Measurements from ENCODE around the gene XPR1.

XPR1 gene

DNA sequence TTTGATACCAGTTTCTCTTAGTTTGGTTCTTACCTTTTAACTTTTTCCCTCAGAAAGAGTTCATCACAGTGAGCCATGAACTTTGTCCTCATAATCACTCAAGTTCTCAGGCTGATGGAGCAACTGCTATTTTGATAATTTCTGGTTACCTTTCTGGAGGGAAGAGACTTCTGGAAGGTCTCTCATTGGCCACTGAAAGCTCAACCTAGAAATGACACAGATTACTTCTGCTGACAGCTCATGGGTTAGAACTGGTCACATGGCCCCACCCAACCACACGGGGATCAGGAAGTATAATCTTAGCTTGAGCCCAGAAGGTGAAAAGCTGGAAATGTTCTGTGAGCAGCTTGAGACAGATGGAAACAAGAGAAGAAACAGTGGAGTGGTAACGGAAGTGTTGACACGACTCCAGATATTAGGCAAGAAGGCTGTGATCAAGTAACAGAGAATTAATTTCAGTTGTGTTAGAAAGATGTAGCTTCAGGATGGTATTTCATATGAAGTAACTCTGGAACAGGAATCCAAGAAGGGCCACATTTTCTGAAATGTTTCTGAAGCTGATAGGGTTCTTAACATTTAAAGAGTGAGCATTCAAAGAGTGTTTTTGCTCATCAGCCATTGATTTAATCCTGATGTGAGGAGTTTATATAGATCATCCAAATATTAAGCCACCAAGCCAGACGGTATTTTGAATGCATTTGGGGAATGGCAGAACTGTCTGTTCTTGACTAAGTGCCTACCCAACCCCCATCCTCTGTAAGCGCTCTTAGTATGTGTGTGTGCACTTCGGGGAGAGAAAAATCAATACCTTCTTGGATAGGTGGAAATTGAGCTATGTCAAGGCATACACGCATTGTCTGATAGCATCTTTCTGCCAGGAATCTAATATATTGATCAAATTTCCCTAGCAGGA lies 21.9 kb upstream of the XPR1 start:
- no peaks in the 10 kb centered on the region for H3K79me2 ChIP-seq (ENCODE audit: control insufficient read depth, low read length)
- no peaks in the 10 kb centered on the region for H4K20me1 ChIP-seq (ENCODE audit: control insufficient read depth, insufficient read depth, low read depth, low read length)
- H3K4me3 ChIP-seq (ENCODE audit: low read length): no peak overlapping the region
- no peaks in the 10 kb centered on the region for H3K27me3 ChIP-seq (ENCODE audit: control insufficient read depth, low read length)
- H3K27ac ChIP-seq (ENCODE audit: low read depth, low read length): no peak overlapping the region
- no peaks in the 10 kb centered on the region; the same call in 1 of the 2 replicates for H3F3A ChIP-seq (ENCODE audit: control insufficient read depth, insufficient read depth)
- peaks cover 8% of the 10 kb centered on the region for H3K4me1 ChIP-seq (ENCODE audit: control insufficient read depth, low read length)
- H3K9me3 ChIP-seq (ENCODE audit: control insufficient read depth, insufficient read depth, low read length): no peaks in the 10 kb centered on the region
- H3K9me2 ChIP-seq (replicated peaks; ENCODE audit: control insufficient read depth, low read length): no peaks in the 10 kb centered on the region
- no peak for TF ChIP-seq EZH2phosphoT487 (IDR thresholded peaks at IDR 0.05; ENCODE audit: borderline replicate concordance, low read length)
- TF ChIP-seq, protein P1, sequence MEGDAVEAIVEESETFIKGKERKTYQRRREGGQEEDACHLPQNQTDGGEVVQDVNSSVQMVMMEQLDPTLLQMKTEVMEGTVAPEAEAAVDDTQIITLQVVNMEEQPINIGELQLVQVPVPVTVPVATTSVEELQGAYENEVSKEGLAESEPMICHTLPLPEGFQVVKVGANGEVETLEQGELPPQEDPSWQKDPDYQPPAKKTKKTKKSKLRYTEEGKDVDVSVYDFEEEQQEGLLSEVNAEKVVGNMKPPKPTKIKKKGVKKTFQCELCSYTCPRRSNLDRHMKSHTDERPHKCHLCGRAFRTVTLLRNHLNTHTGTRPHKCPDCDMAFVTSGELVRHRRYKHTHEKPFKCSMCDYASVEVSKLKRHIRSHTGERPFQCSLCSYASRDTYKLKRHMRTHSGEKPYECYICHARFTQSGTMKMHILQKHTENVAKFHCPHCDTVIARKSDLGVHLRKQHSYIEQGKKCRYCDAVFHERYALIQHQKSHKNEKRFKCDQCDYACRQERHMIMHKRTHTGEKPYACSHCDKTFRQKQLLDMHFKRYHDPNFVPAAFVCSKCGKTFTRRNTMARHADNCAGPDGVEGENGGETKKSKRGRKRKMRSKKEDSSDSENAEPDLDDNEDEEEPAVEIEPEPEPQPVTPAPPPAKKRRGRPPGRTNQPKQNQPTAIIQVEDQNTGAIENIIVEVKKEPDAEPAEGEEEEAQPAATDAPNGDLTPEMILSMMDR (IDR thresholded peaks at IDR 0.05; ENCODE audit: low read depth, low read length, poor library complexity, severe bottlenecking): no peak
- H3K36me3 ChIP-seq (ENCODE audit: control insufficient read depth, low read length): no peaks in the 10 kb centered on the region
- H3K4me2 ChIP-seq (ENCODE audit: low read length): no peak overlapping the region

DNA sequence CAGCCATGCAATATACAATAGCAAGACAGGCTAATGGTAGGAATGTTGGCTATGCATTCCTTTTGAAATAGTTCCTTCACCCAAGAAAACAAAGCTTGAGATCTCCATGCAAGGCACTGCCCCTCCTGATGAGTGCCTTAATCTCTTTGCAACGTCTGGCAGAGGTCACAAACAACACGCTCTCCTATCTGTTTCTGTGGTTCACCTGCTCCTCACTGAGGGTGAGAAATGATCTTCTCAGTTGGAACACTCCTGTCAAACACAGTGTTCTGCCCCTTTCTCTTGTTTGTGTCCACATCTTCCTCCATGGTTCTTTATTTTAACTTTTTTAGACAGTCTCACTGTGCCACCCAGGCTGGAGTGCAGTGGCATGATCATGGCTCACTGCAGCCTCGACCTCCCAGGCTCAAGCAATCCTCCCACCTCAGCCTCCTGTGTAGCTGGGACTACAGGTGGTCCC lies 21.2 kb upstream of the XPR1 start:
- H3F3A ChIP-seq (ENCODE audit: control insufficient read depth, insufficient read depth): no peaks in the 10 kb centered on the region; the same call in 1 of the 2 replicates
- no peaks in the 10 kb centered on the region for H3K9me2 ChIP-seq (replicated peaks; ENCODE audit: control insufficient read depth, low read length)
- H3K9me3 ChIP-seq (ENCODE audit: control insufficient read depth, insufficient read depth, low read length): no peaks in the 10 kb centered on the region
- H3K27me3 ChIP-seq (ENCODE audit: control insufficient read depth, low read length): no peaks in the 10 kb centered on the region
- no peak for TF ChIP-seq EZH2phosphoT487 (IDR thresholded peaks at IDR 0.05; ENCODE audit: borderline replicate concordance, low read length)
- TF ChIP-seq, protein P1 (IDR thresholded peaks at IDR 0.05; ENCODE audit: low read depth, low read length, poor library complexity, severe bottlenecking): no peak
- H3K4me2 ChIP-seq (ENCODE audit: low read length): no peak overlapping the region
- H3K79me2 ChIP-seq (ENCODE audit: control insufficient read depth, low read length): no peaks in the 10 kb centered on the region
- no peak overlapping the region for H3K4me3 ChIP-seq (ENCODE audit: low read length)
- H4K20me1 ChIP-seq (ENCODE audit: control insufficient read depth, insufficient read depth, low read depth, low read length): no peaks in the 10 kb centered on the region
- peaks cover 8% of the 10 kb centered on the region for H3K4me1 ChIP-seq (ENCODE audit: control insufficient read depth, low read length)
- no peaks in the 10 kb centered on the region for H3K36me3 ChIP-seq (ENCODE audit: control insufficient read depth, low read length)
- no peak overlapping the region for H3K27ac ChIP-seq (ENCODE audit: low read depth, low read length)

DNA sequence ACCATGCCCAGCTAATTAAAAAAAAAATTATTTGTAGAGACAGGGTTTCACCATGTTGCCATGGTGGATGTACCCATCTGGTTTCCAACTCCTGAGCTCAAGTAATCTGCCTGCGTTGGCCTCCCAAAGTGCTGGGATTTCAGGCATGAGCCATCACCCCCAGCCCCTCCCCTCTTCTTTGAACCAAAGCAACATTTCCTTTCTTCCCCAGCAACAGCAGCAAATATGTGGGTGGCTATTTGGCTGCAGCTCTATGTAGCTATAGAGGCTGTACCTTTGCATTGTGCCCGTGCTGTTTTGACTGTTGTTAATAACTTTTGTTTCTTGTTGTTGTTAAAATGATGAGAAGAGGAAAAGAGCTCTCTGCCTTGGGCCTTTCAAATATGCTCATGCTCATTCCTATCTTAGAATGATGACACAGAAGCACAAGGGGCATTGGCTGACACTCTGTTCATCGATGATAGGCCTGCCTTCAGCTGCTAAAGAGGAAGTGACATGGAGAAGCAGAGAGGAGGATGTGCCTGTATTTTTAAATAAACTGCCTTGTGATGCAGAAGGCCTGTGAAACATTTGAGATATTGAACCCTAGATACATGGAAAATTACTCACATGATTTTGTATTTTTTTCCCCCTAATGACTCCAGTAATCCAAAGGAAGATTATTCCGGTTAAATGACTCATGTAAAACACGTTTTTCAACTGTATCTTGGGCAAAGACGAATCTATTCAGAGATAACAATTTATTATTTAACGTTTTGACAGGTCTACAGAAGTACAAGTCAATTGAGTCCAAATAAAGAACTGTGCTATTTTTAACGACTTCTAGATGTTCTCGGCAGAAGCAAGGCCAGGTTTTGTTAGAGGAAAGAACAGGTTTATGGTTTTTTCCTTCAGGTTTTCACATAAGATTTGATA lies 20.5 kb upstream of the XPR1 start:
- Histone ChIP-seq H3K4me2 (ENCODE audit: low read length) (no peak overlapping the region), H3K27ac (ENCODE audit: low read depth, low read length) (no peak overlapping the region)

More for the DNA sequence above, 20.5 kb upstream of the XPR1 start:
- peaks cover 8% of the 10 kb centered on the region for H3K4me1 ChIP-seq (ENCODE audit: control insufficient read depth, low read length)
- H3K4me3 ChIP-seq (ENCODE audit: low read length): no peak overlapping the region
- no peaks in the 10 kb centered on the region for H3K9me2 ChIP-seq (replicated peaks; ENCODE audit: control insufficient read depth, low read length)
- no peaks in the 10 kb centered on the region for H4K20me1 ChIP-seq (ENCODE audit: control insufficient read depth, insufficient read depth, low read depth, low read length)
- H3K79me2 ChIP-seq (ENCODE audit: control insufficient read depth, low read length): no peaks in the 10 kb centered on the region
- no peaks in the 10 kb centered on the region for H3K9me3 ChIP-seq (ENCODE audit: control insufficient read depth, insufficient read depth, low read length)
- H3K36me3 ChIP-seq (ENCODE audit: control insufficient read depth, low read length): no peaks in the 10 kb centered on the region
- no peaks in the 10 kb centered on the region for H3K27me3 ChIP-seq (ENCODE audit: control insufficient read depth, low read length)
- TF ChIP-seq, protein P1 (IDR thresholded peaks at IDR 0.05; ENCODE audit: low read depth, low read length, poor library complexity, severe bottlenecking): no peak
- TF ChIP-seq EZH2phosphoT487 (IDR thresholded peaks at IDR 0.05; ENCODE audit: borderline replicate concordance, low read length): no peak
- no peaks in the 10 kb centered on the region; the same call in 1 of the 2 replicates for H3F3A ChIP-seq (ENCODE audit: control insufficient read depth, insufficient read depth)

All from DOHH2 (cell line).